ENCODE data around the gene SLC25A43.
"Not testable (repeated sequence)": the region's sequence is repeated elsewhere in the genome, so short reads cannot be mapped to it uniquely, and the experiment has no call there.

SLC25A43 gene

DNA sequence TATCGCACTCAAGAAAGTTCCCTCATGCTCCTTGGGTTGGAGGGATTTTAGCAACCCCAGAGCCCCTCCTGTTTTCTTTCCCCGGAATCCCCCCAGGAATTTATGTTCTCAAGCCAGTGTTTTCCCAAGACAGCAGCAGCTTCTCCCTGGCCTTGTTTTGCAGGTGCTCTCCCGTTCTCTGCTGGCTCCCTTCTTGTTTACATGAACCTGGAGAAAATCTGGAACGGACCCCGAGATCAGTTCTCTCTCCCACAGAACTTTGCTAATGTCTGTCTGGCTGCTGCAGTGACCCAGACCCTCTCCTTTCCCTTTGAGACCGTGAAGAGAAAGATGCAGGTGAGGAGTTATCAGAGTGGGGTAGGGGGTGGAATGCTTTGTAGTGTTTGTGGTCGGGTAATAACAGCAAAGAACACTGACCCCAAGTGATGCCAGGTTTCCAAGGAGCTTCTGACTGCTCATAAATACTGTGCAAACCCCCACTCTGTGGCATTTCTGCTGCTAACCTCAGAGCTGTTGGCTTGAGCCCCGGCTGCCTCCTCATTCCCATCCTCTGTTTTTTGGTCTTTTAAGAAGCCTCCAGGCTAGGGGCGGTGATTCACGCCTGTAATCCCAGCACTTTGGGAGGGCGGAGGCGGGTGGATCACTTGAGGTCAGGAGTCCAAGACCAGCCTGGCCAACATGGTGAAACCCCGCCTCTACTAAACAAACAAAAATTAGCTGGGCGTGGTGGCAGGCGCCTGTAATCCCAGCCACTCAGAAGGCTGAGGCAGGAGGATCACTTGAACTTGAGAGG is 11.1 kb downstream of the SLC25A43 start:
- DNase-seq, result no peak

DNA sequence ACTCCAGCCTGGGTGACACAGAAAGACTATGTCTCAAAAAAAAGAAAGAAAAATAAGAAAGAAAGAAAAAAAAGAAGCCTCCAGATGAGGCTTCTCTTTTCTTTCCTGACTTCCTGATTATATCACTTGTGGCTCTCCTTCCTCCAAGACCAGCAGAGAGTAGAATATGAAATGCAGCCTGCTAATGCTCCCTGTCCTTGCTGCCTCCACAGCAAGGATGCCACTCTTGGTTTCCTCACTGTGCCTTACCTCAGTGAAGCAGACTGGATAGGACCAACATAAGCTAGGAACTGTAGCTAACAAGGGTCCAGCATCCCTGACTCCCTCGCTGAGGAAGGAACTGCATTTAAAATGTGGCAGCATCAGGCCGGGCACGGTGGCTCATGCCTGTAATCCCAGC is 11.7 kb downstream of the SLC25A43 start:
- DNase-seq, result no peak

DNA sequence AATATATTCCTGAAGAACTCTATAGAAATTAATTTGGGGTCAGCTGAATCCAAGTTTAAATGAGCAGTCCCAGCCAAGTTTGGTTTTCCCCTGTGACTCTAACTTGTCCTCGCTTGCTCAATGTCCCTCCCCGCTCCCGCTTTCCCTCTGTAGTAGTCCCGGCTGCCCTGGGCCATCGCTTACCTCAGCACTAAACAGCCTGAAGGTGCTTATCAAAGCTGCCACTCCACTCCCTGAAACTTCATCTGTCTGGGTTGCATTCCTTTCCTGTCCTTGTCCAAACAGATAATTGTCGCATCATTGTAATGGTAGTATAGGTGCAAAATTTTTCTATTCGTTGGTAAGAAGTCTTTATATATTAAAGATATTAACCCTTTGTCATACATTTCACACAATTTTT is 12.8 kb downstream of the SLC25A43 start:
- no peak for DNase-seq

DNA sequence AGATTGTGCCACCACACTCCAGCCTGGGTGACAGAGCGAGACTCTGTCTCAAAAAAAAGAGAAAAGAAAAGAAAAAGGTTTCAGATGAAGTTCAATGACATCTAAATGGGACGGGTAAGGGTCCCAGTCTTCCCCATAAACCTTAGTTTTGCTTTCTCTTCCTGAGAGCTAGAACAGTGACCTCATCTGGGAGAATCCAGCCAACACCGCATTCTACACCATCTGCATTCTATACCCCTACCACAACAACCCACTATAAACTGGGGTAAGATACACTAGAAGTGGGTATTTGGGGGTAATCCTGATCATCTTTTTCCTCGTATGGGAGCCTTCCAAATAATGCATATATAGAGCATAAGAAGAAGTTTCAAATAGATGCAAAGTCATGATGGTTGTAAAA is 18.2 kb downstream of the SLC25A43 start:
- DNase-seq, result no peak

DNA sequence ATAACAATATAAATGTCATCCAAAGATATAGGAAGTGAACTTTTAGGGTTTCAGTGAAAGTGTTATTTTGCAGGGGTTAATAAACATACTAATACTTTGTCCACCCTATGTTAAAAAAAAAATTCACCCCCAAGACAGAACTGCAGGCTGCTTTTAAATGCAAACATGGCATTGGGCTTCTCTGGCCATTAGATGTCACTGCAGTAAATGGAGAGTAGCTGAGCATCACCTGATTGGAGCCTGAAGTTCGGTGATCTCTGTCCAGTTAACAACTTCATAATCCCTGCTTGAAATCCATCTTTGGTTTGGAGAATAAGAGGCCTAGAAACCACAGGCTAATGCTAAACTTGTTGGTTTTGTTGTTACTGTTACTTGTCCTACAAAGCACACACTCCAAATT is 18.7 kb downstream of the SLC25A43 start:
- DNase-seq, result no peak

DNA sequence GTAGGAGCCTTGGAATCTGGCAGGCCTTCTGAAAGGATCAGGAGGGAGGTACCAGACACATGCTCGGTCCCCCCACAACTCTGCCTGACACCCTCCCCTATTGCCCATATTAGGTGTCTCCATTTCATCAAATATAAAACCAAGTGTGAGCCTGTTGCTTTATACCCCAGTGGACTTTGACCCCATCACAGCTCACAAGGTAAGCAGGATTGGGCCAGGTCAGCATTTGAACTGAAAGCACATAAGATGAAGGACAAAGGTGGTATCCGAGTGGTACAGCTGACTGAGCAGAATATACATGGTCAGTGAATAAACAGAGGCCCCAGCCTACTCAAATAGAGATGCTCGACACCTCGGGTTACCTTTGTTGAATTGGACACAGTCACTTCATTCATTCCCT is 20.0 kb downstream of the SLC25A43 start:
- no peak for DNase-seq

DNA sequence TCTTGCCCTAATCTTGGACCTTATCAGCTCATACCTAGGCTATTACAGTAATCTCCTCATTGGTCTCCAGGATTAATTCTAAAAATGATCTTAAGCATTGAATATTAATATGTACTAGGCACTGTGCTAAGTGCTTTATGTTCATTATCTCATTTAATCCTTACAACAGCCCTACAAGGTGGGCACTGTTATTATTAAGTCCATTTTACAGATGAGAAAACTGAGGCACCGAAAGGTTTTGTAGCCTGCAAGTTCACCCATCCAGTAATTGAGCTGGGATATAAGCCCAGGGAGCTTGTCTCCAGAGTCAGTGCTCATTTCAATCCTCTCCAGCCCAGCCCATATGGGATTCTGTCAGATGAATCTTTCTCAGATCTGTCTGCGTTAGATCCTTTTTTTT is 20.8 kb downstream of the SLC25A43 start:
- DNase-seq, result no peak

DNA sequence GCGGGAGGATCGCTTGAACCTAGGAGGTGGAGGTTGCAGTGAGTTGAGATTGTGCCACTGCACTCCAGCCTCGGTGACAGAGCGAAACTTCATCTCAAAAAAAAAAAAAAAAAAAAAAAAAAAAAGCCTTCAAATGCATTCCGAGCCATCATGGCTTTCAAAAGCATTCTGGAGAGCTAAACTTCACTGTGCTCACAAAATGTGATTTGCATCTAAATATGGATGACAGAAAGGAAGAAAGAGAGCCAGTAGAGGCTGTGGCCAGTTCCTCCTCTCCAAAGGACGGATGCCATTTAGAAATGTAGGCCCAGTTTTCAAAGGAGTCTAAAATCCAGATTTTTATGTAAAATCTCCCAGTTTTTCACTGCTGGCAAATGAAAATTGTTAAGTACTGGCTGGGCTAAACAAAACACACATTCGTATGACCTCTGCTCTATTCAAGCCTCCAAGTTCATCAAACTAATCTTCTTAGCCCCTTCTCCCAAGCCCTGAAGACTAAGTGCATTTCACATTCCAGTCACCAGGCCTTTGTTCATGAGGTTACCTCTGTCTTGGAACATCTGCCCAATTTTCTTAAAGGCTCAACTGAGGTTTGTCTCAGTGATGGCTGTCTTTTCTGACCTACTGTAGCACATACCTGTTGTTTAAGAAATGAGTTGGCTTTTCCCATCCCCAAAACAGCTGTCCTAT is 22.0 kb downstream of the SLC25A43 start:
- no peak for DNase-seq

DNA sequence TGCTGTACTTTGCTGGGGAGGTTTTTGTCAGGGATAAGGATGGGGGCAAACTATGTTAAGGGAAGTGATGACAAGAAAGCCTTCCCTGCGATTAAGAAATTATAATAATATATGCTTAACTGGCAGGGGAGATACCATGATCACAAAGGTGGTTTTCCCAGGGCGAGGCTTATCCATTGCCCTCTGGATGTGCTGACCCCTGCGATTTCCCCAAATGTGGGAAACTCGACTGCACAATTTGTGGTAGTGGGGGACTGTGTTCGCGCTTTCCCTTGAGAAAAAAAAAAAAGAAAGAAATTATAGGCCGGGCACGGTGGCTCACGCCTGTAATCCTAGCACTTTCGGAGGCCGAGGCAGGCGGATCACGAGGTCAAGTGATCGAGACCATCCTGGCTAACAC is 24.5 kb downstream of the SLC25A43 start:
- DNase-seq, result no peak

DNA sequence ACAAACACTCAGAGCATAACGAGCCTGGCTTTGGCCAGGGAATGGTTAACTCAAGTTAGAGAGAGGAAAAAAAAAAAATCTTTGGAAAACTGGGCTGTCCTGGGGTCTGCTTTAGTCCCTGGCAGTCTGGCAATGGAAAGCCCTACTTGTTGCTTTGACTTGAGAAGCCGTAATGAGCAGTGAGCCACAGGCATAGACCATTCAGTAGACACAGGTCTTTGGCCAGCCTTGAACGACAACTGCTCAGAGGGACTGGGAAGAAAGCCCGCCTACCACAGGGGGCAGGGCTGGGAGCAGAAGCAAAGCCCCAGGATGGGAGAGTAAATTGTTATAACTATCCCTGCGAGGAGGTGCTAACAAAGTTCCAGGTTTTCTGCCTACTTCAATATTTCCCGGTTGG is 25.9 kb downstream of the SLC25A43 start:
- DNase-seq, result no peak

DNA sequence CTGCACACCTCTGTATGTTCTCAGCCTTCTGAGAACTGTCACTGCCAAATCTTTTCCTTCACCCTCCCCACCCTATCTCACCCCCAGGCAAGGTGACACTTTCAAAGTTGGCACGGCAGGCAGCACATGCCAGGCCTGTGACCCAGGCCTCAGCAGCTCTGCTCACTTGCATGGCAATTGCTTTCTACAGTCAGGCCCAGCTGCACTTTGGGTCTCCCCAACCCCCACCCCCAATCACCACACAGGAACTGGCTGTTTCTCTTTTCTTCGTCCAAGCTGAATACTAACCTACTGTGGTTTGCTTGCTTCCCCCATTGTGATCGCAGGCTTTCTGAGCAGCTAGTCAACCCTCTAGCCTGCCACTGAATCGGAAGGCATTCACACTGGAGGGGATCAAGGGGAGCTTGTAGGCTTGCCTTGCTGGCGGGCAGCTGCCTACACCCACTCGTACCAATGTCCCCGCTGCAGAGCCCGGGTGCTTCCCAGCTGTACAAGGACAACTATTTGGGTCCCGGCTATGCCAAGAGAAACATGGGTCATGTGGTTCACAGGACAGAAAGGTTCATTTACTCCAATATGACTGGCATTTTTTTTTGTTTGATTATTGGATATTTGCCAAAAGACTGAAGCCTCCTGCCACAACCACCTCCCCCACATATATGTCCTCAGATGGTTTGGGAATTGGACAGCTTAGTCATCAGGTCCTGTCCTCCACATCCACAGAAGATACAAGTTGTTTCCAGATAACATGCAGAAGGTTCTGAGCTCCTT is 28.1 kb downstream of the SLC25A43 start:
- DNase-seq, result no peak

DNA sequence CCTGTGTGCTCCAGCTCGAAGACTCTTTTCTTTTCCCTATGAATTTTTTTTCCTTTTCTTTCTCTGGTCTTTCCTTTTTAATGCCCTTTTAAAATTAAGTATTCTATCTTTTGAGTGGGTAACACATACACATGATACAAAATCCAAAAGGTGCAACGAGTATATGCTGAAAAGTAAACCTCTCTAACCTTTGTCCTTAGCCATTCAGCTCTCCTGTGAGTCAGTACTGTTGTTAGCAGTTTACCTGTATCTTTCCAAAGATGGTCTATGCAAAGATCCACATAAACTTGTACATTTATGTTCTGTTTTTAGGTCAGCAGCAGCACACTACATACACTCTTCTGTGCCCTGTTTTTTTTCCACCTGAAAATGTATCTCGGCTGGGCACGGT is 28.7 kb downstream of the SLC25A43 start:
- DNase-seq, result no peak

DNA sequence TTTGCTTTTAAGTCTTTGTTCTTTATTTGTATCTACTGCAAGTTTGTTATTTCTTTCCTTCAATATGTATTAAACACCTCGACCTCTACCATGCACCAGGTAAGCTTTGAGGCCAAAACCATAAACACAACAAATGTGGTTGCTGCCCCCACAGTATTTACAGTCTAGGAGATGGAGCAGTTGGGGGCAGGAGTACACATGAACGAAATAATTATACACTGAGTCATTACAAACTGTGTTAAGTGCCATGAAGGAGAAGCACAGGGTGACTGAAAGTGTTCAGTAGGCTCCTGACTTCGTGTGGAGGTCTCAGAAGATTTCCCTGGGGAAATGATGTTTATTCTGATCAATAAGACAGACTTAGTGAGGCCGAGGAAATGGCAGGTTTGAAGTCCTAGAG is 30.3 kb downstream of the SLC25A43 start:
- no peak for DNase-seq

DNA sequence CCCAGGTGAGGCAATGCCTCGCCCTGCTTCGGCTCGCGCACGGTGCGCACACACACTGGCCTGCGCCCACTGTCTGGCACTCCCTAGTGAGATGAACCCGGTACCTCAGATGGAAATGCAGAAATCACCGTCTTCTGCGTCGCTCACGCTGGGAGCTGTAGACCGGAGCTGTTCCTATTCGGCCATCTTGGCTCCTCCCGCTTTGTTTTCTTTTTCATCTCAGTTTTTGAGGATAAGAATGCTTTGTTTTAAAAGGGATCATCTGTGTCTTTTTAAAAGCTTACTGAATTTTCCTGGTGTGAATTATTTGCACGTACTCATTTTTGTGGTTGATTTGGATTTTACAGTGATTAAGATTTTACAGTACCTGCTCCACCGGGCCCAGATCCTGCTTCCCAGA is 42.2 kb downstream of the SLC25A43 start:
- not testable (repeated sequence) for DNase-seq

DNA sequence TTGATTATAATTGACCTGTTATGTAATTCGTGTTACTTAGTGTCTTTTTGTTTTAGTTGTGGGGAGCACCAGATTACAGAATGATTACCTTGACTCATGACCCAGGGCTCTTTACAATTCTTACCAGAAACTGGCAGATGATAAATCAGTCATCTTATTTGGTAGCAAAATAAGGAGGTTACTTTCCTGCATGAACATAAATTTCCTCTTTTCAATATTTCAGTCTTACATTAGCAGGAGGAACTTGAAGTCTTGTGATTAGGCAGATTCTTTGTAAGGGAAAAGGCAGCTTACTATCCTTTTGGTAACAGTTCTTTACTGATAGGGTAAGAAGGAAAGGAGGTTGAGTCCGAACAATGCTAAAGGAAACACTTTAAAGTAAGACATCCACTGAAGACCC is 43.1 kb downstream of the SLC25A43 start:
- no peak for DNase-seq

DNA sequence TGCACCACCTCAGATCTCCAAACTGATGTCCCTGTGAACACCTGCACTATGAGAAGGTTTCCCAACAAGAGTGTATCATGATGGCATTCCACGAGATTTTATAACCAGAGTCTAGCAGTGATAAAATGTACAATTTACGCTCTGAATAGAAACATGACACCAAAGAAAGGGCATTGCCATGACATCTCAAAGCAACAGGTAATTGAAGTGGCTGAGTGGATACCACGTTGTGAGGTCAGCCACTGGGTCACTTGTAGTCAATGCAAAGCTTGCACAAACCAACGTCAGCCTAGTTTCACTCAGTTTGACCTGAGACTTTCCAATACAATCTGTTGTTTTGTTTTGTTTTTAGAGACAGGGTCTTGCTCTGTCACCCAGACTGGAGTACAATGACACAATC is 54.1 kb downstream of the SLC25A43 start:
- DNase-seq, result no peak

DNA sequence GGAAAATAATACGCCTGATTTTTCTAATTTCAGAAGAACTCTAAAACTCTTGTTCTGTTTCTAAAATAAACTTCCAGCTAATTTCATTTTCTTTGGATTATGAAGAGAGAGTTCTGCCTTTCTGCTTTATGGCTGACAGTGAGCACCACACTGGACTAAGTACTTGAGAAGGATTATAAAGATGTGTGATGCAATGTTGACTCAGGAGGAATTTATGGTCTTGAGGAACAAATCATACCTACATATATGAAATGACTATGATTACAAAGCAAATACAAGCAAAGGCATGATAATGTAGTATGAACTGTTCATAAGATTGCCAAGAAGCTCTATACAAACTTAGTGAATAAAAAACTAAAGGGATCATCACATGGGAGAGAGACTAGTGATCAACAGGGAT is 56.1 kb downstream of the SLC25A43 start:
- no peak for DNase-seq

DNA sequence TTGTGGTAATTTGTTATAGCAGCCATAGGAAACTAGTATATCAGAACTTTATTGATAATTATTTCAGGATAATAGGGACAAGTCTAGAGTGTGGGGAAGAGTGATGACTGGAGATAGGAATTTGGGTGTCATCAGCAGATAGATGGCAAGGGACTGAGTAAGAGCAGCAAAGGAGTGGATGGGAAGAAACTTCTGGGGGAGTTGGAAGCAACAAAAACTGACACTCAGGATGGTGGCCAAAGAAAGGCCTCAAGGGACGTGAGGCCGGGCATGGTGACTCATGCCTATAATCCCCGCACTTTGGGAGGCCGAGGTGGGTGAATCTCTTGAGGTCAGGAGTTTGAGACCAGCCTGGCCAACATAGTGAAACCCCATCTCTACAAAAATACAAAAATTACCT is 60.0 kb downstream of the SLC25A43 start:
- DNase-seq, result no peak

DNA sequence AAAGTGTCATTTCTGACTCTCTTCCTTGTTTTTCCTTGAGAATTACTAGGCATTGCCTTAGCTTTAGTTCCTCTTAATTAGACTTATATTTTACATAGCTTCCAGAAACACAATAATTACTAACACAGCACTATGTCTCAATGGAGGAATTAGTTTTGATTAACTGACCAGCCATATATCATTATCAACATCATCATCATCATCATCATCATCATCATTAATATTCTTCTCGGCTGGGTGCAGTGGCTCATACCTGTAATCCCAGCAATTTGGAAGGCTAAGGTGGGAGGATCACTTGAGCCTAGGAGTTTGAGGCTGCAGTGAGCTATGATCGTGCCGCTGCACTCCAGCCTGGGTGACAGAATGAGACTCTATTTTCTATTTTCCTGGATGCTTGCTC is 66.4 kb downstream of the SLC25A43 start:
- no peak for DNase-seq

DNA sequence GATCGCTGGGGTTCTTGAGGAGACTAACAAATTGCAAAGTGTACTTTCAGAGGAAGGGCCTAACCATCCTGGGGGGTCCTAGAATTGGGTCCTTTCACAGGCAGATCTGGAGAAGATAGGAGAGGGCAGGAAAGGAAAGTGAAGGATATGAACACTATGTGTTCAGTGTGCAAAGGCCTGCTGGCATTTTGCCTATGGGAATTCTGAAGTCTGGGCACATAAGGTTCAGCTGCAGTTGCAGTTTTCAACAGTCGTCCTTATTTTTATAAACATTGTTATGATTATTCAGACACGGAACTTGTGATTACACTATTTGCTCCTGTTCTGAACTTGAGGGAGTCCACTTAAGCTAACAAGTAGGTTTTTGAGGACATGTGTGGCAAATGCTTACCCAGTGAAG is 67.8 kb downstream of the SLC25A43 start:
- DNase-seq, result no peak

DNA sequence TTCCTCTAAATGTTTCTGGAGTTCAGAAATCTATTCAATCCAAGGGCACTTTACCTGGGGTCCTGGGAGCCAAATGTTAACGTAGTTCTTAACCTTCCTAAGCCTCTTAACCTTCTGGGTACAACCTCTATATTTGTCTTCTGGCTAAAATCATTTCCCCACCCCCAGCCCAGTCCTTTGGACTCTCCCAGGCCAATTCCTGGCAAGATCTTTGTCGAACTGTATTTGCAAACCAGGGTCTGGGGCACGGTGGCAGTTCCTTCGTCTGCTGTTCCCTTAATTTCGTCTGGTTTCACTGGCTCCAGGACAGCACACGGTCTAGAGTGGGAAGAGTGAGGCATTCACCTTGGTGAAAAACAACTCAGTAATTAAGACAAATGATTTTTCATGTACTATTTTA is 68.3 kb downstream of the SLC25A43 start:
- DNase-seq, result no peak

DNA sequence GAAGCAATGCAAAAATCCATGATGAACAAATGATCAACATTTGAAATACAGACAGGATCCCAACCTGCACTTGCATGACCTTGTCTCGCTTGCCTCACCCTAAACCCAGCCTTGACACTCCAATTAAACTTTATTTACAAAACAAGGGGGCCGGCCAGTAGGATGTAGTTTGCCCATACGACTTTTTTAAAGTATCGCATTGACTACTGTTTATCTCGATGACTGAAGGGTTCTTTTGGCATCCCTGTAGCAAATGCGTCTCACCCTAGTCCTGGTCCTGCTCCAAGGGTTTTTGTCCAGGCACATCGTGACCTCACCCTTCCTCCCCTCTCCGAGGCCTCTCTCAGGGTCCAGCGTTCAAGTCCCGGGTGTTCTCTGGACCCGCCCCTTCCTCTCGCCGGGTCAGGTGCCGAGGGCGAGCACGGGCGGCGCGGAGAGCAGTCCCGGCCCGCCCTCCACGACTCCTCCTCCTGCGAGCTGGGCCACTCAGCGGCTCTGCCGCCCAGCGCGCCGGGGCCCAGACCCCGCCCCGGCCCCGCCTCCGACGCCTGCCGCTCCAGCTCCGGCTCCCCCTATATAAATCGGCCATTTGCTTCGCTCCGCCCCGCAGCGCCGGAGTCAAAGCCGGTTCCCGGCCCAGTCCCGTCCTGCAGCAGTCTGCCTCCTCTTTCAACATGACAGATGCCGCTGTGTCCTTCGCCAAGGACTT is 68.9 kb downstream of the SLC25A43 start, which contains the start of gene SLC25A5:
SLC25A5 (plus strand) TSS at position 603 of the 709 bp plus-strand sequence; CDS start at position 675, 72 bp downstream.
- DNase-seq, result peak; percentile 92

Data from NCI-H1436 (cell line).